Renal cortex interstitium (tissue), 15 donors: ENCODE results near the gene MYCL. TPM values are rescaled to one million over a fixed set of nuclear protein-coding genes. Genes with fewer than 3 reads are reported as not detected.

ENCODE experiments used
- DNase-seq, 11 donors: peaks; one replicate each; pipeline ENCODE4 v3.0.0-alpha.2; 2013; ENCODE audit warnings: low read depth in 9 of 11, low spot score in 4 of 11; ENCODE audit errors: extremely low read depth in 1 of 11
- long read RNA-seq, 16 experiments: transcript quantifications; one replicate each; lab custom pipeline, GENCODE V29; 2026
- polyA plus RNA-seq, 3 donors: library from polyadenylated mRNA; unstranded; fragments of 120-200 nt; gene quantifications; one replicate each; pipeline ENCODE4 v1.2.1, GENCODE V29; 2013; ENCODE audit not compliant: insufficient read length in 3 of 3

The MYCL gene
- 1 to 10 TPM; 7.5 to 8.4 (median 8.1) TPM for polyA plus RNA-seq
- long read RNA-seq, donor 1, partial matches to known transcripts, result 0 of 1 reads
- long read RNA-seq, donor 1, other reads (novel, unspliced or antisense), result 0 of 1 reads
- long read RNA-seq, donor 2, partial matches to known transcripts, result 0 of 5 reads
- long read RNA-seq, donor 2, other reads (novel, unspliced or antisense), result 0 of 5 reads
- long read RNA-seq, donor 3, partial matches to known transcripts, result 0 of 6 reads
- long read RNA-seq, donor 3, other reads (novel, unspliced or antisense), result 0 of 6 reads
- long read RNA-seq, donor 4, result 0 reads
- long read RNA-seq, donor 5, result 0 reads
- long read RNA-seq, donor 6, partial matches to known transcripts, result 0 of 1 reads
- long read RNA-seq, donor 6, other reads (novel, unspliced or antisense), result 0 of 1 reads
- long read RNA-seq, donor 7, result 0 reads
- long read RNA-seq, donor 8, partial matches to known transcripts, result 0 of 6 reads
- long read RNA-seq, donor 8, other reads (novel, unspliced or antisense), result 0 of 6 reads
- long read RNA-seq, donor 9, partial matches to known transcripts, result 0 of 3 reads
- long read RNA-seq, donor 9, other reads (novel, unspliced or antisense), result 0 of 3 reads
- long read RNA-seq, donor 10, result 0 reads
- long read RNA-seq, donor 11, result 0 reads
- long read RNA-seq, donor 12, result 0 reads
- long read RNA-seq, donor 13, partial matches to known transcripts, result 0 of 8 reads
- long read RNA-seq, donor 13, other reads (novel, unspliced or antisense), result 0 of 8 reads
- long read RNA-seq, donor 14, partial matches to known transcripts, result 0 of 2 reads
- long read RNA-seq, donor 14, other reads (novel, unspliced or antisense), result 0 of 2 reads
- long read RNA-seq, donor 15, partial matches to known transcripts, result 0 of 2 reads
- long read RNA-seq, donor 15, other reads (novel, unspliced or antisense), result 0 of 2 reads
- long read RNA-seq, donor 16, partial matches to known transcripts, result 0 of 7 reads
- long read RNA-seq, donor 16, other reads (novel, unspliced or antisense), result 0 of 7 reads

DNA sequence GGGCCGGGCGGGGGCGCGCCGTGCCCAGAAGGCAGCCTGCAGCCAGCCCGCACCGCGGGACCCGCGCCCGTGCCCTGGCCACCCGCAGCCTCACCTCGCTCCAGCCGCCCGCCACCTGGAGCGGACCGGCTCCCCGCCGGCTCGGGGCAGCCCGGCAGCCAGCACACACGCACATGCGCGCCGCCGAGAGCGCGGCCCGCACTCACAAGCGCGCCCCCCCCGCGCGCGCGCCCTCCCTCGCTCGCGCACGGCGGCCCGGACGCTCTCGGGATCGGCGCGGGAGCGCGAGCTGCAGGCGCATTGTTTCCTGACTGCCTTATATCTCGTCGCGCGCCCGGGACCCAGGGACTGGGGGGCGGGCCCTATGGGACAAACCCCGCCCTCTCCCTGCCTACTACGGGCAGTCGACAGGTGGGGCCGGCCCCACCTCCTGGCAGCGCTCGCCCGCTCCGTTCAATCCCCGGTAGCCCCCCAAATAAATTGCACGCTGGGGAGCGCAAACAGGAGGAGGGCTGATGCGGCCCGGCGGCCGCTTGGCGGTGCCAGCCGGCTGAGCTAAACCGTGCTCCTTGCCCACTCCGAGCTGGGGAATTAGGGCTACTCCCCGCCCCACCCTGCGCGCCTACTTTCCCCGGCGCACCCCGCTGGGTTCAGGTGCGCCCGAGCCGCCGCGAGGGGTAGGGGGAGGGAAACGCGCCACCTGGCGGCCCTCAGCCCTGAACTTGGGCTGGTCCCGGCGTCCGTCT lies at the start of gene MYCL:
Gene MYCL (minus strand): TSS at position 204 of the 746 bp plus-strand sequence. CDS start 483 bp downstream, outside the sequence.
- DNase-seq, result peak in 6 of 11 donors; percentile 53 to 77 (median 69)

DNA sequence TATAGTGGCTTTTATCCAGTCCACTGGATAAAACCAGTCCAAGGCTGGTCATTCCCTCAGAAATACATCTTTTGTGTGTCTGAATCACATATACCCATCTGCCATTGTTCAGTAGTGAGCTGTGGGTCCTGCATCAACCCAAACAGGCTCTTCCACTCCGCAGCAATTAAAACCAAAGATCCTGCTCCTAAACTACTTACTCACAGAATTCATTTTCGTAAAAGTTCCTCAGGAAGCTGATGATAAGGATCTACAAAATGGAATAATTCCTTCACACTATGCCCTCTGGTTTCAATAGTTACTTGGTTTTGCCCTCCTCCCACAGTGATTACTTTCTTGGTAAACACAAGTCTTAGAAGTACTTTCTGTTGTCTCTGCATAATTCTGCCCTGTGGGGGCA lies 48.2 kb upstream of the MYCL start:
- DNase-seq, result no peak

DNA sequence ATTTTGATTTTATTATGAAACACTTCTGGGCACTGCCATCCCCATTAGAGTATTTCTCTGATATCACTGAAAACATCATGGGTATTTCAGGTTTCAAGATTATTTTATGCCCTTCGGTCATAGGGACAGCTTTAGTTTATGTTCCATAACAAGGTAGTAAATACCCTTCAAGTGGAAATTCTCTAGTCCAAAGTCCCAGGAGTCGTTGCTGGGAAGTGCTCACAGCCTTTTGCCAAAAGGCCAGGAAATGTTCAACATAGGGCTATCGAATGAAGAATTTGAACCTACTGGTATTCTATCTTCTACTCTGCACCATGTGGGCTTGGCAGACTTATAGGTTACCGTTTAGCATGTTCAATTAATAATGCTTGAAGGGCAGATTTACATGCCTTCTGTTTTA lies 45.5 kb upstream of the MYCL start:
- DNase-seq, result no peak

DNA sequence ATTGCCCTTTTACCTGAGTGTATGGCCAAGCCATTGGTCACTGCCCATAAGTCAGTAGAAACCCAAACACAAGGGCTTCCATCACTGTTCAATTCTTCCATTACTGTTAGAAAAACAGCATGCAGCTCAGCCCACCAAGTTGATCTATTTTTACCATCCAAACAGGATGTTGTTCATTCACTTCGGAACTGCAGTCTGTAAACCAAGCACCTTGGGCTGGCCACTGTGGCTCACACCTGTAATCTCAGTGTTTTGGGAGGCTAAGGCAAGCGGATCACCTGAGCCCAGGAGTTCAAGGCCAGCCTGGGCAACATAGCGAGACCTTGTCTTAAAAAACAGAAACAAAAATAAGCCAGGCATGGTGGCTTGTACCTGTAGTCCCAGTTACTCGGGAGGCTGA lies 44.5 kb upstream of the MYCL start:
- DNase-seq, result no peak

- DNase-seq, result no peak
These were observed 42.8 kb upstream of the MYCL start for GRCh38 chr1:39944410-39945112.

DNA sequence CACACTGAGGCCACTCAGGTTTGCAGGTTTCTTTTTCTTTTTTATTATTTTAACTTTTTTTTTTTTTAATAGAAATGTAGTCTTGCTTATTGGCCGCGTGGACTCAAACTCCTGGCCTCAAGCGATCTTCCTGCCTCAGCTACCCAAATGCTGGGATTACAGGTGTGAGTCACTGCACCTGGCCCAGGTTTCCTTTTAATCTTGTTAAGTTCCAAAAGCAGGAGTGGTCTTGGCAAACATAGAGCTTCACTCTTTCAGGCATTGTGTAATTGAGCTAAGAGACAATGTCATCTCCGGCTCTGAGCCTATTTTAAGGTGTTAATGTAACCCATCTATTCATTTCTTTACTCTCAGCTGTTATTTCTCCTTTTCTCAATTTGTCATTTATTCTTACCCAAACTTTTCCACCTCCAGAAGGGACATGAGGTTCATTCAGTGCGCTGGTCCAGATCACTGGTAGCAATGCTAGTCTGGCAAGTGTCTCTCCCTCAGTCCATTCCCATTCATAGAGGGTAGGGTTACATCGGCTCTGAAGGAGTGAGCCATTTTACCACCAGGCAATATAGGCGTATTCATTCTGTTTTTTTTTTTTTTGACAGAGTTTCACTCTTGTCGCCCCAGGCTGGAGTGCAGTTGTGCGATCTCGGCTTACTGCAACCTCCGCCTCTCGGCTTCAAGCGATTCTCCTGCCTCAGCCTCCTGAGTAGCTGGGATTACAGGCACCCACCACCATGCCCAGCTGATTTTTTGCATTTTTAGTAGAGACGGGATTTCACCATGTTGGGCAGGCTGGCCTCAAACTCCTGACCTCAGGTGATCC lies 42.0 kb upstream of the MYCL start:
- no peak for DNase-seq

DNA sequence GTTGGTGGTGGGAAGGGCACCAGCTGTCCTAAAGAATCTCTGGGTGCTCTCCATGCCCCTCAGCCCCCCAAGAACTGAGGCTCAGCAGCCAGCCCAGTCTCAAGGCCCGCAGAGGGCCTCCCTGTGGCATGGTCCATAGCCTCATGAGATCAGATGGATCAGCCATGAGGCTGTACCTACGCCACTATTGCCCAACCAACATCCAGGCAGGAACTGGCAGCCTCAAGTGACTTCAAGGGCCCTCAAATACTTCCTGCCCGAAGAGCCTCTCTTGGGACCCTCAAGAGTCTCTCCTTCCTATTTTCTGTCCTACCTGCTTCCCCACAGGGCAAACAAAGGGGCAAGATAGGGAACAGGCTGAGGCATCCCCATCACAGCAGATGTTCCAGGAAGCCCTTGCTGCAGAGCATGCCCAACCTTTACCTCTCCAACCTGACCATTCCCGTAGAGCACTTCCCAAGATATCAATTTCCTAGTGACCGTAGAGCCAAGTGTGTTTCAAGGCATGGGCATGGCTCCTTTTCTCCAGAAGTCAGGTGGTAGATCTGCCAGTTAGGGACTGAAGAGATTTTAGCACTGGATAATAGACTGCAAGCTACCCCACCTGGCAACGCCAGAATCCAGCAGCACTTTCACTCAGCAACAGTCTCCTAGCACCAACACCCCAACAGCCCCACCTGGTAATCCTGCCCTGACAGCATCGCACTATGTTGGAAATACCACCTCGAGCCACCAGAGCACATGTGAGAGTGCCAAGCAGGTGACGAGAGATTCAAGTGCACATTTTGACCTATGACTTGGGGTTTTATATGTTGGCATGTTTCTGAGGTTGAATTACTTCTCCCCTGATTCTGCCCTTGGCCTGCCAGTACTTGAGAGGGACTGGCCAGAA lies 39.5 kb upstream of the MYCL start:
- DNase-seq, result no peak

- no peak for DNase-seq
These were observed 38.5 kb upstream of the MYCL start for GRCh38 chr1:39940253-39940652.

DNA sequence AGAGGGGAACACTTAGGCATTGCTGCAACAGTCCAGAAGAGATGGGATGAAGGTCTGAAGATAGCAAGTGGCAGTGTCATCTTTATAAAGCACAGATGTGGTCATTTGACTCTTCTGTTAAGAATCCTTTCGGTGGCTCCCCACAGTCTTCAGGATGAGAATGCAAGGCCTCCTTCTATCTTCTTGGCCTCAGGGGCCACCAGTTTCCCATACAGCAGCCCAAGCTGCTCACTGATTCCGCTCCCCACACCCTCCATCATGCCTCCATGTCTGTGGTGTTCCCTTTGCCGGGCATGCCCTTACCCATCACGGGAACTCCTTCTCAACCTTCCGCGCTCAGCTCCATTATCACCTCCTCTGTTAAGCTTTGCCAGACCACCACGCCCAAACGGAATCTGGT lies 37.1 kb upstream of the MYCL start:
- no peak for DNase-seq

DNA sequence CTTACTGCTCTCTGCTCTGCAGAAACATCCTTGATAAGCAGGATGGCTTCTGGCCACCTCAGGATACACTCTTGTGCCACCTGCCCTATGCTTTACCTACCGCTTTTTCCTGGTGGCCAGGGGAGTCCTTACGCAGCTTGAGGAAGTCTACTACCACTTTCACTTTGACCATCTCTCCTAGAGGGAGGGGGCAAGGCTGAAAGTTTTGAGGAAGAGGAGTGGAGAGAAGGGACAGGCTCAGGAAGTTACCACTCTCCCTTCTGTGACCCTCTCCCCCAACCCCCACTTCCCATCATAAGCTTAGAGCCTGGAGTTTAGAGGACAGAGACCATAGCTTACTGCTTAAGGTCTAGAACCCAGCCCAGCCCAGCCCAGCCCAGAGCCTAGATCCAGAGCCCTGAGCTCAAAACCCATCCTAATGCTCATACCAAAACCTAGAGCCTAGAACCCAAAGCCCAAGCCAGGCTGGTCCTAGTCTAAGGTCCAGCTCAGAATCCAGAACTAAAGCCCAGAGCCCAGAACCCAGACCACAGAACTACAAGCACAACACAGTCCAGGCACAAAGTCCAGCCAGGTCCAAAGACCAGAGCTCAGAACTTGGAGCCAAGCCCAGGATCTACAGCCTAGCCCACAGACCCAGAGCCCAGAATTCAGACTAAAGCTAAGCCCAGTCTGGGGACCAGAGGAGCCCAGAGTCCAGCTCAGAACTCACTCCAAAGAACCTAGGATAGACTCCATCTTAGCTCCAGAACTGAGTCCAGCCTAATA lies 35.2 kb upstream of the MYCL start:
- no peak for DNase-seq

DNA sequence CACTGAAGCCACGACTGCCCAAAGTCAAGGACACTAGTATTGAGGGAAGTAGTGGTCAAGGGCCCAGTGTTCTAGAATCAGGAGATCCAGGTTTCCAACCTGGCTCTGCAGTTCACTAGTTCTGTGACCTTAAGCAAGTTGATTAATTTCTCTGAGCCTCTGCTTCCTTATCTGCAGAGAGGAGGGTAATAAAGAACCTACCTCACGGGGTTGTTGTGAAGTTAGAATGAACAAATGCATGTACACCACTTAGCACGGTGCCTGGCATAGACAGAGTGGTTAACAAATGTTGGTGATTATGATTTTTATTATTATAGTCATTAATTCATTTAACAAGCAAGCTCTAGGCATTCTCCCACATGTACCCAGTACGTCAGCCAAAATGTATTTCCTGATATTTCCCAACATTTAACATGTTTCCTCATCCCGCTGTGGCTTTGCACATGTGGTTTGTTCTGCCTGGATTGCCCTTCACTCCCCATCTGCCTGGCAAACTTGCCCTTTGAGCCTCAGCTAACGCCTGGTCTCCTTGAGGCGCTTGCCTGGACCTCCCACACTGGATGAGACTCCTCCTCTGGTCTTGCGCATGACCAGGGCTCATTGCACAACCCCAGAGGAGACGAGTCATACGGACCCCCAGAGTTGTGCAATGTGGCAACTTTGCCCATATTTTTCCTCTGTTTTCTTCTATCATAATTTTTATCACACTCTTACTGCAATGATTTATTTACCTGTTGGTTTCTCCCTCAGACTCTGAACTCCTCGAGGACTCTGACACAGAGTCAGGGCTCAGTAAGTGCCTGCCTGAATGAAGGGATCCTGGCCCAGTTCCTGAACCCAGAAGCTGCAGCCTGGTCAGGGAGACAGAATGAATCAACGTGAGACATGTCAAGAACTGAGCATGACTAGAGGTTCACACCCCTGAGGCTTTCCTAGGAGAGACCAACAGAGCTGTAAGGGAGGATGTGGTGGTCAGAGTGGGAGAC lies 32.5 kb upstream of the MYCL start:
- peak in 1 of 11 donors; percentile 36 for DNase-seq

DNA sequence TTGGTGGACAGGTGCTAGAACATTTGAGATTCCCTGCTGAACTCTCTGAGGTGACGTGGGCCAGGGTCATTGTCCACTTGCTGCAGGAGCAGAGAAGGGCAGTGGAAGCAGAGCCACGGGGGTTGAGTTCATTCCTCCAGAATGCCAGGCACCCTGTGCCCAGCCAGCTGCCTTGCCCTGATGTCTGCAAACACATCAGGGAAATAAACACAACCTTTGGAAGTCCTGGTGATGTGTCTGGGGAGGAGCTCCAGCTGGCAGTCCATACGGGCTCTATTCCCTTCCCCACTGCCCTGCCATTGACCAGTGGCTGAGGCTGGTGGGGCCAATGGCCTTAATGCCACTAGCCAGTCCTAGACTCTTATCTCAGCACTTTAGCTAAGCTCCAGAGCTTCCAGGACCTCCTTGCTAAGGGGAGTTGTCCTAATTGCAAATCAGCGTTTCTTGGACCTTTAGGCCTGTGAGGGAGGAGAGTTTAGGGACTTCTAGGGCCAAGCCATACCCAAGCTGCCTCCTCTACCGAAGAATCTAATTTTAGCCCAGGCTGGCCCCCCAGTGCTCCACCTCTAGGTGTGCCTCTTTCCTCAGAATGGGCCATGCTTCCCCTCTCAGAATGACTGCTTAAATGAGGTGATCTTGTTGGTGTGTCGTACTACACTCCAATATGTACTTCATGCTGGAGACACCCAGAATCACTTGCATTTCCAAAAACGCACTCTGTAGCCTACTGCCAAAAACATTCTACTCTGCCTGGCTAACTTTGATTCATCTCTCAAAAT lies 27.3 kb upstream of the MYCL start:
- no peak for DNase-seq

DNA sequence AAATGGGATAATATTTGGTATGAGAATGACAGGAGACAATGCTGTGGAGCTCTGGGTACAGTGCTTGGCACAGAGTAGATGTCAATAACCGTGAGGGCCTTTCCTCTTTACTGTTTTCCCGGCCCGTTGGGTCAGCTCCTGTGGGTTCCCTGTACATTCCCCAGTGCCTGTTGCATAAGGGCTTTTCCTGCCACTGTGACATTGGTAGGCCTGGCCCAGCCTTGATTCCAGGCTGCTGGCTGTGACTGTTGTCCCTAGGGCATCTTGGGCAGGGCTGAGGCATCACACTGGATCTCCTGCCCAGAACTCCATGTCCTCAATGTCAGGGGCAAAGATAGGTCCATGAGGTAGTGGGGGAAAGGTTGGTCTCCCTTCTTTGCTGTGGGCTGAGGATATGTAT lies 25.8 kb upstream of the MYCL start:
- DNase-seq, result no peak

- no peak for DNase-seq
These were observed 25.1 kb upstream of the MYCL start for GRCh38 chr1:39926820-39927219.
